ENCODE measurements around the gene SRPK2. TPM values are rescaled to one million over a fixed set of nuclear protein-coding genes. Genes with fewer than 3 reads are reported as not detected.

Gene SRPK2
- polyA plus RNA-seq, 1 of the 3 experiments (the other 2 are of a cell fraction) = 15.4 TPM

- H3K36me3 ChIP-seq (replicated peaks in 1 of 2; ENCODE audit: control insufficient read depth in 1 of 2, insufficient read depth in 2 of 2, low read length in 1 of 2) = peaks cover 0 to 5% of the 10 kb centered on the region in 2 experiments
- H3K4me3 ChIP-seq (ENCODE audit: low read depth in 2 of 2, low read length in 1 of 2) = no peak overlapping the region
- no peaks in the 10 kb centered on the region for H3K27me3 ChIP-seq (ENCODE audit: insufficient read depth)
- H4K20me1 ChIP-seq (ENCODE audit: insufficient read depth) = peaks cover 80% of the 10 kb centered on the region
- H3K27ac ChIP-seq (ENCODE audit: low read depth in 2 of 2, low read length in 1 of 2) = no peak overlapping the region
- peaks cover 3 to 5% of the 10 kb centered on the region in 2 experiments; a peak in 2 of 4 replicates for H3K4me1 ChIP-seq (ENCODE audit: control insufficient read depth in 1 of 2, insufficient read depth in 2 of 2, low read depth in 1 of 2, low read length in 1 of 2)
- no peak overlapping the region for H3K9ac ChIP-seq
- H3K79me2 ChIP-seq (ENCODE audit: insufficient read depth) = peaks cover 98% of the 10 kb centered on the region
- CTCF ChIA-PET = interaction anchor here (1.1 to 1.5 kb wide), 4 partner anchors 39 to 214 kb away, joined by 3 to 4 read pairs (median 3); partner anchors contain the start of gene EFCAB10
- TF ChIP-seq FOXM1 (IDR thresholded peaks at IDR 0.05; ENCODE audit: low read depth) (no peak), YY1 (IDR thresholded peaks at IDR 0.05; ENCODE audit: low read depth) (no peak), TEAD4 (IDR thresholded peaks at IDR 0.05; ENCODE audit: borderline replicate concordance, insufficient read depth) (no peak), MEF2A (IDR thresholded peaks at IDR 0.05; ENCODE audit: borderline replicate concordance, low read depth) (no peak), RFX5 (IDR thresholded peaks at IDR 0.05; ENCODE audit: low read length) (no peak), RAD21 (IDR thresholded peaks at IDR 0.05; ENCODE audit: low read length) (no peak), RXRA (IDR thresholded peaks at IDR 0.05; ENCODE audit: borderline replicate concordance, low read depth) (no peak), RCOR1 (IDR thresholded peaks at IDR 0.05; ENCODE audit: low read length) (no peak), GABPA (IDR thresholded peaks at IDR 0.05; ENCODE audit: low read depth) (no peak), JUND (IDR thresholded peaks at IDR 0.05) (no peak), CTCF (IDR thresholded peaks at IDR 0.05) (no peak), USF2 (IDR thresholded peaks at IDR 0.05; ENCODE audit: borderline replicate concordance, low read depth, low read length) (no peak), SMC3 (IDR thresholded peaks at IDR 0.05; ENCODE audit: low read depth, low read length) (no peak), POLR2AphosphoS5 (IDR thresholded peaks at IDR 0.05; ENCODE audit: low read depth, low read length) (no peak), NRF1 (IDR thresholded peaks at IDR 0.05; ENCODE audit: low read depth, low read length) (no peak), SIN3A (IDR thresholded peaks at IDR 0.05; ENCODE audit: borderline replicate concordance, low read depth, low read length) (no peak)
- DNase-seq = no peak
- no peaks in the 10 kb centered on the region for H3K9me3 ChIP-seq
- WGBS (ENCODE audit: low lambda C conversion rate) = 93% methylated on average over 2 of the region's 2 CpGs
- H3K9me2 ChIP-seq = no peaks in the 10 kb centered on the region
- peaks cover 10% of the 10 kb centered on the region for H3F3A ChIP-seq (replicated peaks; ENCODE audit: insufficient read depth)
- no peak overlapping the region for H3K4me2 ChIP-seq
- H2AFZ ChIP-seq (ENCODE audit: low read depth) = no peak overlapping the region
- POLR2A ChIA-PET = no interaction called here
Observed at GRCh38 chr7:105367458-105367857, 21.3 kb downstream of the SRPK2 start.

Data from SK-N-SH (cell line).